Measurements from ENCODE around the gene DUS4L.

DUS4L gene

GRCh38 chr7:107597953-107598352 lies 34.2 kb downstream of the DUS4L start:
- DNase-seq (ENCODE audit: low read depth): no peak
- TF ChIP-seq, protein P1, sequence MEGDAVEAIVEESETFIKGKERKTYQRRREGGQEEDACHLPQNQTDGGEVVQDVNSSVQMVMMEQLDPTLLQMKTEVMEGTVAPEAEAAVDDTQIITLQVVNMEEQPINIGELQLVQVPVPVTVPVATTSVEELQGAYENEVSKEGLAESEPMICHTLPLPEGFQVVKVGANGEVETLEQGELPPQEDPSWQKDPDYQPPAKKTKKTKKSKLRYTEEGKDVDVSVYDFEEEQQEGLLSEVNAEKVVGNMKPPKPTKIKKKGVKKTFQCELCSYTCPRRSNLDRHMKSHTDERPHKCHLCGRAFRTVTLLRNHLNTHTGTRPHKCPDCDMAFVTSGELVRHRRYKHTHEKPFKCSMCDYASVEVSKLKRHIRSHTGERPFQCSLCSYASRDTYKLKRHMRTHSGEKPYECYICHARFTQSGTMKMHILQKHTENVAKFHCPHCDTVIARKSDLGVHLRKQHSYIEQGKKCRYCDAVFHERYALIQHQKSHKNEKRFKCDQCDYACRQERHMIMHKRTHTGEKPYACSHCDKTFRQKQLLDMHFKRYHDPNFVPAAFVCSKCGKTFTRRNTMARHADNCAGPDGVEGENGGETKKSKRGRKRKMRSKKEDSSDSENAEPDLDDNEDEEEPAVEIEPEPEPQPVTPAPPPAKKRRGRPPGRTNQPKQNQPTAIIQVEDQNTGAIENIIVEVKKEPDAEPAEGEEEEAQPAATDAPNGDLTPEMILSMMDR (IDR thresholded peaks at IDR 0.05; ENCODE audit: insufficient read depth, low read depth, low read length, missing control alignments): no peak
- H3K4me3 ChIP-seq (ENCODE audit: low read depth, low read length): no peak overlapping the region

DNA sequence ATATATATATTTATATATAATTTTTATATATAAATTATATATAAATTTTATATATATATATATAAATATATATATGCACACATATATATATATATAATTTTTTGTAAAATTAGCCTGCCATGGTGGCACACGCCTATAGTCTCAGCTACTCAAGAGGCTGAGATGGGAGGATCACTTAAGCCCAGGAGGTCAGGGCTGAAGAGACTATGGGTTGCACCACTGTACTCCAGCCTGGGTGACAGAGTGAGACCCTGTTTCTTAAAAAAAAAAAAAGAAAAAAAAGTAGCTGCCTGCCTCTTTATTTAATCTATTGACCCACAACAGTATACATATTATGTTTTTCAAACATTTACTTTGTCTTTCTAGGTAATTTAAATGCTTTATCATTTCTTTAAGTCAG lies 35.5 kb downstream of the DUS4L start:
- DNase-seq (ENCODE audit: low read depth): no peak
- TF ChIP-seq, protein P1 (IDR thresholded peaks at IDR 0.05; ENCODE audit: insufficient read depth, low read depth, low read length, missing control alignments): no peak
- no peak overlapping the region for H3K4me3 ChIP-seq (ENCODE audit: low read depth, low read length)

- DNase-seq (ENCODE audit: low read depth): no peak
- TF ChIP-seq, protein P1 (IDR thresholded peaks at IDR 0.05; ENCODE audit: insufficient read depth, low read depth, low read length, missing control alignments): no peak
- H3K4me3 ChIP-seq (ENCODE audit: low read depth, low read length): no peak overlapping the region
Measured at GRCh38 chr7:107600816-107601215, 37.0 kb downstream of the DUS4L start.

DNA sequence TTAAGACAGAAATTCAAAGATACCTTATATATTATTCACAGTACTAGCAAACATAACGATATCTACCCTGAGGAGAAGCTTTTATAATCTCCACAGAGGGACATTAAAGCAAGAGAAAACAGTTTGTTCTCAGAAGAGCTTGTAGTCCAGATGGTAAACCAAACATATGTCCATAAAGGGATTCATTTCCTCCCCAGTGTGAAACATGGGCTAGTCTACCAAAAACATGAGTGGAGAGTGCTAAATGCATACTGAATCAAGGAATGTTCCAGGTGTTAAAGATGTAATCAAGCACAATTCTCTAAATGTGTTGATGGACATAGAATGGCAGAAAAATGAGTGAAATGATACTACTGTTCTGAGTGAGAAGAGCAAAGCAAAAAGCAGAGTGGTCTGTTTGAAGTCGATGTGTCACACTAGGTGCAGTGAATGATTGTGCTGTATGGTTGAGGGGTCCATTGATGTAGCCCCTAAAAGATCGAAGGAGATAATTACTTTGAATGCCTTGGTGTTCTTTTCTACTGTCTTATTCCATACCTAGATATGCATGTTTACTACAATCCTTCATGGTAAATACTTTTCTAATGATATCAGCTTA lies 41.5 kb downstream of the DUS4L start:
- DNase-seq (ENCODE audit: low read depth): no peak
- TF ChIP-seq, protein P1 (IDR thresholded peaks at IDR 0.05; ENCODE audit: insufficient read depth, low read depth, low read length, missing control alignments): no peak
- H3K4me3 ChIP-seq (ENCODE audit: low read depth, low read length): no peak overlapping the region

DNA sequence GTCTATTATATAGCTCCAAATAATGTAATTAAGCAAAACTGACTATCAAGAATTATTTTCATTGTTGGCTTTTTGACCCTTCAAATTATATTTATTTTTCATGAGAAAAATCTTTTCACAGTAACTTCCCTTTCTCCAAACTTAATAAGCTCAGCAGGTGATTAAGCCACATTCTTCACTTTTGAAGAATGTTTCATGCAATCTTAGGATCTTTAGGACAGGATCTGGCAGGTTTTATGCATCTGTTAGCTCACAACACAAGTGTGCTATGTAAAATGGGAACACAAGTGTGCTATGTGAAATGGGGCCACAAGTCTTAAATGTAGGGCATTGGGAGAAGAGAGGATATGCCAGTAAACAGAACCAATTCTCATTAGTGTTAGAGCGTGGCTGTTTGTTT lies 42.5 kb downstream of the DUS4L start:
- no peak overlapping the region for H3K4me3 ChIP-seq (ENCODE audit: low read depth, low read length)
- DNase-seq (ENCODE audit: low read depth): no peak
- TF ChIP-seq, protein P1 (IDR thresholded peaks at IDR 0.05; ENCODE audit: insufficient read depth, low read depth, low read length, missing control alignments): no peak

- TF ChIP-seq, protein P1 (IDR thresholded peaks at IDR 0.05; ENCODE audit: insufficient read depth, low read depth, low read length, missing control alignments): no peak
- no peak overlapping the region for H3K4me3 ChIP-seq (ENCODE audit: low read depth, low read length)
- no peak for DNase-seq (ENCODE audit: low read depth)
Measured at GRCh38 chr7:107609811-107610261, 46.1 kb downstream of the DUS4L start.

DNA sequence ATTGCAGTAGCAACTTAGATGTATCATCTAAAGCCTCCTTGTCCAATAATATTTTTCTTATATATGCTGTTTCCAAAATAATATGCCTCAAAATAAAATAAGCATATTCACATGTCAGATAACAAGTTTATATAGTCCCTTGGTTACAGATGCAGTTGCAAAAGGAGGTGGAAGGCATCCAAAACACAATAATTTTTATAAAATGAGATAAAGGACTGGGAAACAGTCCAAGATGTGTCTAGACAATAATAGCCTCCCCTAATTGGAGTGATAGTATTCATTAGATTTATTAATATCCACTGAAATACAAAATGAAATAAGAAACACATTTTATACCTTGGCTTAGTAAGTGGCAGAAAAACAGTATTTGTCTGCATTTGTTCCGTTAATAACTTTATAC lies 46.6 kb downstream of the DUS4L start:
- TF ChIP-seq, protein P1 (IDR thresholded peaks at IDR 0.05; ENCODE audit: insufficient read depth, low read depth, low read length, missing control alignments): no peak
- DNase-seq (ENCODE audit: low read depth): no peak

More for the DNA sequence above, 46.6 kb downstream of the DUS4L start:
- no peak overlapping the region for H3K4me3 ChIP-seq (ENCODE audit: low read depth, low read length)
